MM.1S (cell line): ENCODE measurements around the gene ISY1.

Experiments used
- DNase-seq: peaks from one replicate; pipeline ENCODE4 v3.0.0-alpha.2; 2015
- H2AFZ ChIP-seq: fragments of 300-600 bp; sonication (generic); 2 replicates; pipeline ENCODE4 v1.6.0; 2016; ENCODE audit warnings: antibody characterized with exemption, low read length
- H3F3A ChIP-seq: fragments of 300-600 bp; sonication (generic); 2 replicates; pipeline ENCODE4 v1.6.1; 2016; ENCODE audit warnings: mild to moderate bottlenecking, antibody characterized with exemption, low read length, moderate library complexity, mixed read lengths; ENCODE audit not compliant: insufficient read depth
- H3K27ac ChIP-seq: fragments of 300-600 bp; sonication (generic); 2 replicates; pipeline ENCODE4 v1.5.1; 2016; ENCODE audit warnings: mild to moderate bottlenecking, low read length
- H3K27me3 ChIP-seq: fragments of 300-600 bp; sonication (generic); replicated peaks from 2 replicates; pipeline ENCODE4 v1.6.0; 2016; ENCODE audit warnings: low read length; ENCODE audit not compliant: insufficient read depth
- H3K36me3 ChIP-seq: fragments of 300-600 bp; sonication (generic); replicated peaks from 2 replicates; pipeline ENCODE4 v1.6.1; 2016; ENCODE audit warnings: mild to moderate bottlenecking, low read length, mixed read lengths; ENCODE audit not compliant: insufficient read depth
- H3K4me1 ChIP-seq: fragments of 300-600 bp; sonication (generic); 2 replicates; pipeline ENCODE4 v1.6.1; 2016; ENCODE audit warnings: low read length, mixed read lengths
- H3K4me2 ChIP-seq: fragments of 300-600 bp; sonication (generic); 2 replicates; pipeline ENCODE4 v1.6.0; 2016; ENCODE audit warnings: low read depth, low read length
- H3K4me3 ChIP-seq: fragments of 300-600 bp; sonication (generic); 2 replicates; pipeline ENCODE4 v1.5.1; 2016; ENCODE audit warnings: low read length, mixed read lengths
- H3K79me2 ChIP-seq: fragments of 300-600 bp; sonication (generic); 2 replicates; pipeline ENCODE4 v1.6.1; 2016; ENCODE audit warnings: mixed run types, low read length, mixed read lengths
- H3K9ac ChIP-seq: fragments of 300-600 bp; sonication (generic); 2 replicates; pipeline ENCODE4 v1.6.1; 2016; ENCODE audit warnings: low read length, mixed read lengths
- H3K9me2 ChIP-seq: fragments of 300-600 bp; sonication (generic); replicated peaks from 2 replicates; pipeline ENCODE4 v1.6.1; 2016; ENCODE audit warnings: mild to moderate bottlenecking, low read length, mixed read lengths; ENCODE audit not compliant: insufficient read depth
- H3K9me3 ChIP-seq: fragments of 300-600 bp; sonication (generic); replicated peaks from 2 replicates; pipeline ENCODE4 v1.6.1; 2016; ENCODE audit warnings: mild to moderate bottlenecking, low read length, mixed read lengths; ENCODE audit not compliant: insufficient read depth
- H4K20me1 ChIP-seq: fragments of 300-600 bp; sonication (generic); 2 replicates; pipeline ENCODE4 v1.6.1; 2016; ENCODE audit warnings: mild to moderate bottlenecking, low read length, moderate library complexity, mixed read lengths; ENCODE audit not compliant: insufficient read depth
- CTCF ChIP-seq: fragments of 300-600 bp; sonication (generic); IDR thresholded peaks from 2 replicates; pipeline ENCODE4 v1.5.1; 2016; ENCODE audit warnings: antibody characterized with exemption, low read length, mixed read lengths
- EZH2 ChIP-seq: fragments of 300-600 bp; sonication (generic); optimal IDR thresholded peaks from 2 replicates; pipeline ENCODE3; 2017; ENCODE audit warnings: low read depth, mild to moderate bottlenecking, antibody characterized with exemption, low read length, mixed read lengths
- EZH2phosphoT487 ChIP-seq: fragments of 300-600 bp; sonication (generic); IDR thresholded peaks from 2 replicates; pipeline ENCODE4 v1.6.1; 2018; ENCODE audit warnings: antibody characterized with exemption, low read length

The ISY1 gene

GRCh38 chr3:129180461-129180860 lies 19.6 kb upstream of the ISY1 start:
- H3K4me1 ChIP-seq = no peaks in the 10 kb centered on the region; the same call in none of the 2 replicates
- no peak overlapping the region for H3K9ac ChIP-seq
- H3K27me3 ChIP-seq = no peaks in the 10 kb centered on the region
- DNase-seq = no peak
- peaks cover 9% of the 10 kb centered on the region; the same call in 1 of the 2 replicates for H3F3A ChIP-seq
- peaks cover 100% of the 10 kb centered on the region for H3K79me2 ChIP-seq
- H3K27ac ChIP-seq = no peak overlapping the region
- peaks cover 13% of the 10 kb centered on the region; the same call in 1 of the 2 replicates for H3K36me3 ChIP-seq
- peaks cover 70% of the 10 kb centered on the region for H4K20me1 ChIP-seq
- H2AFZ ChIP-seq = no peak overlapping the region
- no peaks in the 10 kb centered on the region for H3K9me2 ChIP-seq
- H3K4me2 ChIP-seq = peak overlapping the region; percentile 93
- TF ChIP-seq EZH2 (no peak), CTCF (no peak), EZH2phosphoT487 (no peak)
- no peaks in the 10 kb centered on the region for H3K9me3 ChIP-seq
- H3K4me3 ChIP-seq = no peak overlapping the region

- no peaks in the 10 kb centered on the region for H3K27me3 ChIP-seq
- DNase-seq = no peak
- peaks cover 15% of the 10 kb centered on the region for H3K36me3 ChIP-seq
- H3F3A ChIP-seq = peaks cover 7% of the 10 kb centered on the region; the same call in 1 of the 2 replicates
- H2AFZ ChIP-seq = no peak overlapping the region
- peaks cover 95% of the 10 kb centered on the region for H4K20me1 ChIP-seq
- H3K79me2 ChIP-seq = peaks cover 100% of the 10 kb centered on the region
- H3K9ac ChIP-seq = no peak overlapping the region
- no peaks in the 10 kb centered on the region; the same call in 1 of the 2 replicates for H3K4me1 ChIP-seq
- H3K9me2 ChIP-seq = no peaks in the 10 kb centered on the region
- TF ChIP-seq EZH2 (no peak), CTCF (no peak), EZH2phosphoT487 (no peak)
- no peak overlapping the region for H3K4me2 ChIP-seq
- H3K4me3 ChIP-seq = no peak overlapping the region
- H3K9me3 ChIP-seq = no peaks in the 10 kb centered on the region
- H3K27ac ChIP-seq = no peak overlapping the region
Measured at GRCh38 chr3:129176051-129176450, 15.2 kb upstream of the ISY1 start.

GRCh38 chr3:129173725-129174124 lies 12.9 kb upstream of the ISY1 start:
- Histone ChIP-seq H3K27ac (no peak overlapping the region), H3F3A (peaks cover 14% of the 10 kb centered on the region), H3K79me2 (peaks cover 95% of the 10 kb centered on the region), H3K4me1 (no peaks in the 10 kb centered on the region), H3K27me3 (no peaks in the 10 kb centered on the region), H3K9ac (no peak overlapping the region), H3K4me3 (no peak overlapping the region), H4K20me1 (peaks cover 76% of the 10 kb centered on the region), H3K9me2 (no peaks in the 10 kb centered on the region), H3K9me3 (no peaks in the 10 kb centered on the region), H2AFZ (no peak overlapping the region), H3K36me3 (peaks cover 31% of the 10 kb centered on the region), H3K4me2 (no peak overlapping the region)
- TF ChIP-seq EZH2phosphoT487 (no peak), EZH2 (no peak), CTCF (no peak)
- DNase-seq = no peak
